ENCODE measurements around the gene CIRBP.

Gene CIRBP

GRCh38 chr19:1269065-1269477 lies at the start of gene CIRBP:
CIRBP (plus strand) TSS chr19:1269332; CDS start chr19:1270934, 1,602 bp downstream.
- peak; percentile 96 for DNase-seq

DNA sequence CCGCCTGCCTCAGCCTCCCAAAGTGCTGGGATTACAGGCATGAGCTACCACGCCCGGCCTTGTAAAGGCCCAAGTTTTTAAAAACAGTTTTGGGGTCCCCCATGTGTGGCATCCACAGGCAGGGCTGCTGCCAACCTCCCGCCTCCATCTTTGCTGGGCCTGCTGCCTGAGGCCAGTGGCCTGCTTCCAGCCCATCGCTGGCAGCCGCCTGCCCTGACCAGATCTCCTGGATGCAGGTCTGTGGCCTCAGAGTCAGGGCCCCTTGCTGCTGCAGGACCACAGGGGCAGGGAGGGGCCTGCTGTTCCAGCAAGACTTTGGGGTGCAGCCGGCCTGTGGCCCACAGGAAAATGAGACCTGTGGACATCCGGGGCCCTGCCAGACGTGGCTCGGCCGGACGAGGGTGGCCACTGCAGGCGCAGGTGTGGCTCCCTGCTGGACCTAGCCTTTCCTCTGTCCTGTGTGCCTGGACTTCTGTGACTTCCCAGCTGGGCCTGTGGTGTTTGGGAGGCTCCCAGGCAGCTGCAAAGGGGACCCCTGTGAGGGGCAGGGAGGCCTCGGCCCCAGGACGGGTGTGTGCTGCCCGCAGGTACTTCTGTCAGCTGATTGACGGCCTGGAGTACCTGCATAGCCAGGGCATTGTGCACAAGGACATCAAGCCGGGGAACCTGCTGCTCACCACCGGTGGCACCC lies 49.2 kb upstream of the CIRBP start:
- DNase-seq, result no peak

DNA sequence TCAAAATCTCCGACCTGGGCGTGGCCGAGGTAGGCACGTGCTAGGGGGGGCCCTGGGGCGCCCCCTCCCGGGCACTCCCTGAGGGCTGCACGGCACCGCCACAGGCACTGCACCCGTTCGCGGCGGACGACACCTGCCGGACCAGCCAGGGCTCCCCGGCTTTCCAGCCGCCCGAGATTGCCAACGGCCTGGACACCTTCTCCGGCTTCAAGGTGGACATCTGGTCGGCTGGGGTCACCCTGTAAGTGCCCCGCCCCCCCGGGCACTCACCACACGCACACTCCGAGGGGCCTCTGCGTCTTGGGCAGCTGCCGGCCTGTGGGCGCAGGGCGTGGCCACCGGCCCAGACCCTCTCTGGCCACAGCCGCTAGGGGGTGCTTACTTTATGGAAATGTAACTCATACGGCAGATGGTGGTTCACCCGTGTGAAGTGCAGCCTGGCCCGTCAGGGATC lies 48.6 kb upstream of the CIRBP start:
- no peak for DNase-seq

- no peak for DNase-seq
Measured at GRCh38 chr19:1220976-1221903, 47.9 kb upstream of the CIRBP start.

- DNase-seq, result no peak
Measured at GRCh38 chr19:1221904-1222255, 47.3 kb upstream of the CIRBP start.

- no peak for DNase-seq
Measured at GRCh38 chr19:1222394-1222793, 46.7 kb upstream of the CIRBP start.

DNA sequence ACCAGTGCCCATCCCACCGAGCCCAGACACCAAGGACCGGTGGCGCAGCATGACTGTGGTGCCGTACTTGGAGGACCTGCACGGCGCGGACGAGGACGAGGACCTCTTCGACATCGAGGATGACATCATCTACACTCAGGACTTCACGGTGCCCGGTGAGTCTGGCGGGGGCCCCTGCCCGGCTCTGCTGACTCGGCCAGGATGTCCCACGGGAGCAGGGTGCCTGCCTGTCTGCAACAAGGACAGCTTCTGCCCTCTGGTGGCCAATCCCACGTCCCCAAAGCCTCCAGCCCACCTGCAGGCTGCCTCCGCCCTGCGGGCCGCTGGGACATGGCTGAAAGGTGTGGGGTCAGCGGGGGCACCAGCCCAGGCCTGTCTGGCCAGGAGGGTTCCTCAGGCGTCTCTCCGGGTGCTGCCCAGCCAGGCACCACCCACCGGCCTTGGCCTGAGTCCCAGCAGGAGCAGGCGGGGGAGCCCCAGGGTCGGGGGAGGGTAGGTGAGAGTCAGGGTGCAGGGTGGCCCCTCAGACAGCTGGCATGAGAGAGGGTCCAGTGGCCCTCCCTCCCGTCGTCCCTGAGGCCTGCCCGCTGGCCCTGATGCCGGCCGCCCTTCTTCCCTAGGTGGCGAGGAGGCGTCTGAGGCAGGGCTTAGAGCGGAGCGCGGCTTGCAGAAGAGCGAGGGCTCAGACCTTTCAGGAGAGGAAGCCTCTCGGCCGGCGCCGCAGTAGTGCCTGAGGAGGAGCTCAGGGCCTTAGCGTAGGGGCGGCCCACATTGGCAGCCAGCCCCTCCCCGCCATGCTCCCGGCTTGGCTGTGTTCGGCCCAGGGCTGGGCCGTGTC lies 45.9 kb upstream of the CIRBP start:
- DNase-seq, result no peak

DNA sequence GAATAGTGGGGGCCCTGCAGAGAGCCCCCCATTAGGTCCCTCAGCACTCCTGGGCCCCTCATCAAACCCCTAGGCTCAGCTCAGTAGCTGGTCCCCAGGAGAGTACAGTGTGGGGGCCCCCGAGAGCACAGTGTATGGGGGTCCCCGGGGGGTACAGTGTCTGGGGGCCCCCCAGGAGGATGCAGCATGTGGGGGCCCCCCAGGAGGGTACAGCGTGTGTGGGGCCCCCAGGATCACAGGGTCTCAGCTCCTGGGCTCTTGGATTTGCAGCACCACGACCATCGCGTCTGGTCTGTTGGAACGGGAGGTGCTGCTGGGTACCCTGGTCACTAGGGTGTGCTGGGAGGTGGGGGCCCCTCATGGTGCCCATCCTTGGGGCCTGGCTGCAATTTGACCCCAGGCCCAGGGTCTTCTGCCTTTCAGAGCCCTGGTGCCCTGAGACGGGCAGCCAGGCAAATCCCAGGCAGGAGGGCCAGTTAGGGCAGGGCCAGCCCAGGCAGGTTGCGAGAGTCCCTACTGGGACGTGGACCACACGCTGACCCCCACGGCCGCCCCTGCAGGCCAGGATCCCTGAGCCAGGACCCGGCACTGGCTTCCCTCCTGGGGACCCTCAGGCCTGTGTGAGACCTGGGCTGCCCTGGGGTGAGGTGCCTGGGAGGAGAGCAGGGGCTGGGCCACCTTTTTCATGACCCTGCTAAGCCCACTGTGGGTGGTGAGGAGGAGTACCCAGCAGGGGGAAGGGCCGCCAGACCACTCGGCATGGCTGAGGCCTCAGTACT lies 44.9 kb upstream of the CIRBP start:
- DNase-seq, result no peak

- no peak for DNase-seq
Measured at GRCh38 chr19:1224847-1225246, 44.3 kb upstream of the CIRBP start.

- no peak for DNase-seq
Measured at GRCh38 chr19:1225440-1226226, 43.5 kb upstream of the CIRBP start.

- no peak for DNase-seq
Measured at GRCh38 chr19:1226227-1226518, 43.0 kb upstream of the CIRBP start.

- DNase-seq, result no peak
Measured at GRCh38 chr19:1226522-1227303, 42.4 kb upstream of the CIRBP start.

GRCh38 chr19:1227304-1228054 lies 41.7 kb upstream of the CIRBP start:
- DNase-seq, result no peak

DNA sequence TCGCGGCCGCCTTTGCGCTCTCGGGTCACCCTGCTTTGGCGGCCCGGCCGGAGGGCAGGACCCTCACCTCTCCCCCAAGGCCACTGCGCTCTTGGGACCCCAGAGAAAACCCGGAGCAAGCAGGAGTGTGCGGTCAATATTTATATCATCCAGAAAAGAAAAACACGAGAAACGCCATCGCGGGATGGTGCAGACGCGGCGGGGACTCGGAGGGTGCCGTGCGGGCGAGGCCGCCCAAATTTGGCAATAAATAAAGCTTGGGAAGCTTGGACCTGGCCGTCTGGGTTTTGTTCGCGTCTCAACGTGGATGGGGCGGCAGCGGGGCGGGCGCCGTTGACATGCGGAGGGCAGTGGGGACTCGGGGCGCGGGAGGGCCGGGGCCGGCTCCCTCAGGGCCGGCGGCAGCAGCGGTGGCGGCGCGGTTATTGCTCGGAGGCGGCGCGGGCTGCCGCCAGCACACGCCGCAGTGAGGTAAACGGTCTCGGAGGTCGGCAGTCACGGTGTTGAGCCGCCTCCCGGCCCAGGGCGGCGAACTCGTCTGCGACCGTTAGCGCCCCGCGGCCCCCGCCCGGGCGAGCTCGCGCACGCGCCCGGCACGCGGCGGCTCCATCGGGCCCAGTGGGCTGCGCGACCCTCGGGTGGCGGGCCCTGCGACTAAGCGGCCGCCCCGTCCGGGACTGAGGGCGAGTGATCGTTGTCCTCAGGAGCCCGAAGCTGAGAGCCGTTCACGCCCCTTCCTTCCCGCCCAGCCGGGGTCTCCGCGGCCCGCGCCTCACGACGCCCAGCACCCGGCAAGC lies 40.8 kb upstream of the CIRBP start:
- DNase-seq, result no peak

DNA sequence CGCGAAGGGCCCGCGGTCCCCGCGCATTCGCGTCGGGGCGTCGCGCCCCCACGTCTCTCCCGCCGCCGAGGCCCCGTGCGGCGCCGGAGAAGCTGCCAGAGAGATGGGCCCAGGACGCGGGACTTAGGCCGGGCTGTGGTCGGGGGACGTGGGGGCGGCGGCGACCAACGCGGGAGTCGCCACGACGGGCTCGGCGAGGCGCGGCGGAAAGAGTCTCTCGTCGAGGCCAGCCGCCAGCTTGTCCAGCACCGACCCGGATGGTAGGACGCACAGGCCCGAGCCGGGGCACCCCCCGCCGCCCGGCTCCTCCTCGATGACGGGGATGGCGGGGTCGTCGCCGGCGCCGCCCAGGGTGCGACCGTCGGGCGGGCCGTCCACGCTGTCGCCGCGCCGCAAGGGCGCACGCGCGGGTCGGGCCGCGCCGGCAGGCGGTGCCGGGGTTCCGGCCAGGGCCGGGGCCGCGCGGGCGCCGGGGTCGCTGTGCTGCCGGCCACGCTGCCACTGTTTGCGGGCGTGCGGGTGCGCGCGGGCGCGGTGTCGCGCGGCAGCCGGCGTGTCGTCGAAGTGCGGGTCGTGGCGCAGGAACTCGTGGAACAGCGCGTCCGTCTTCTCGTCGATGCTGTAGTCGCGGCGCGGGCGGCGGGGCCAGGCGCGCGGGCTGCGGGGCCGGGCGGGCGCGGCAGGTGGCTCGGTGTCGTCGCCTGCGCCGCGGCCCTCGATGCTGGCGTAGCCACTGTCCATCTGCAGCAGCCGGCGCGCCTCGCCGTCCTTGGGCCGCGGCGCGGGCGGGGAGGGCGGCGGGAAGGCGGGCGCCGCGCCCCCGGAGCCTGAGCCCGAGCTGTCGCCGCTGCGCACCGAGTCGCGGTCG lies 39.8 kb upstream of the CIRBP start:
- no peak for DNase-seq

GRCh38 chr19:1229924-1230782 lies 39.0 kb upstream of the CIRBP start:
- DNase-seq, result no peak

DNA sequence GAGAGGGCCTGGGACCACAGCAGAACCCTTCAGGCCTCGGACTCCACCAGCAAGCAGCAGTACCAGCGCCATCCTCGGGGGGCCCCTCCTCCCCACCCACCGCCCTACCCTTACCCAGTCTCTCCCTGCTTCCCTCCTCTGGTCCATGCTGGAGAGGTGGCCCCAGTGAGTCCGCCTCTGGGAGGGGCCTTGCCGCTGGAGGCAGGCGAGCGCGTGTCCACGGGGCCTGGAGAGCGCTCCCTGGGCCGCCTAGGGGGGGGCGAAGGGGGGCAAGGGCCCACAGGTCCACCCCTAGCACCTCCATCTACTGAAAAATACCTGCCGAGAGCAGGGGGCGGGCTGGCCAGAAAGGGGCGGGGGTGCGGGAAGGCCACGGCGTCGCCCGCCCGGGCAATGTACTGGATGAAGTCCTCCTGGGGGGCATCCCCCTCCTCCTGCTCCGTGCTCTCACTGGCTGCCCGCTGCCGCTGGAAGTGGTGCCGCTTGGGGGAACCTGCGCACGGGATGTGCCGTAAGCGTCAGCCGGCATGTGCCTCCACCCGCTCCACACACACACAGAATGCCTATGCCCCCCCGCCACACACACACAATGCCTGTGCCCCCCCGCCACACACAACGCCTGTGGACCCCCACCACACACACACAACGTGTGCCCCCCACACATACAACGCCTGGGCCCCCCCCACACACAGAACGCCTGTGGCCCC lies 38.2 kb upstream of the CIRBP start:
- no peak for DNase-seq
